NCI-H69 (cell line): ENCODE results near the gene FBXO36.
"Not testable (repeated sequence)": the region's sequence is repeated elsewhere in the genome, so short reads cannot be mapped to it uniquely, and the experiment has no call there.

ENCODE experiments used
- DNase-seq: peaks from one replicate; lab custom pipeline; 2025; lab: John Stamatoyannopoulos, UW

Gene FBXO36

GRCh38 chr2:229910832-229911412, 11.4 kb upstream of the FBXO36 start:
- DNase-seq, result peak; percentile 50

- no peak for DNase-seq
Observed at GRCh38 chr2:229914171-229914570, 8.1 kb upstream of the FBXO36 start.

- DNase-seq, result no peak
Observed at GRCh38 chr2:229917793-229918192, 4.5 kb upstream of the FBXO36 start.

- DNase-seq, result no peak
Observed at GRCh38 chr2:229920011-229920641, 2.2 kb upstream of the FBXO36 start.

- DNase-seq, result peak; percentile 78
Observed at GRCh38 chr2:229921101-229921891, 1.0 kb upstream of the FBXO36 start.

- DNase-seq, result peak; percentile 93
Observed at GRCh38 chr2:229921892-229922448, 333 bp upstream of the FBXO36 start, which contains the start of gene TRIP12. TSS of gene TRIP12 (minus strand) at chr2:229922009. CDS start at chr2:229880079, 41,930 bp downstream.

- DNase-seq, result not testable (repeated sequence)
Observed at GRCh38 chr2:229924541-229924940, 2.2 kb downstream of the FBXO36 start.

- no peak for DNase-seq
Observed at GRCh38 chr2:229925201-229925600, 2.9 kb downstream of the FBXO36 start.

GRCh38 chr2:229927817-229928321, 5.6 kb downstream of the FBXO36 start:
- no peak for DNase-seq

GRCh38 chr2:229930656-229931055, 8.4 kb downstream of the FBXO36 start:
- peak; percentile 53 for DNase-seq

- peak; percentile 60 for DNase-seq
Observed at GRCh38 chr2:229931241-229931640, 8.9 kb downstream of the FBXO36 start.

- no peak for DNase-seq
Observed at GRCh38 chr2:229937537-229937936, 15.2 kb downstream of the FBXO36 start.

GRCh38 chr2:229942671-229943070, 20.4 kb downstream of the FBXO36 start:
- no peak for DNase-seq

GRCh38 chr2:229943171-229943570, 20.9 kb downstream of the FBXO36 start:
- no peak for DNase-seq

GRCh38 chr2:229943770-229944449, 21.6 kb downstream of the FBXO36 start:
- no peak for DNase-seq

- DNase-seq, result no peak
Observed at GRCh38 chr2:229945975-229946374, 23.7 kb downstream of the FBXO36 start.

GRCh38 chr2:229947544-229947943, 25.2 kb downstream of the FBXO36 start:
- no peak for DNase-seq

GRCh38 chr2:229952256-229952835, 30.0 kb downstream of the FBXO36 start:
- DNase-seq, result no peak

GRCh38 chr2:229955663-229956062, 33.4 kb downstream of the FBXO36 start:
- no peak for DNase-seq

- DNase-seq, result no peak
Observed at GRCh38 chr2:229956491-229956890, 34.2 kb downstream of the FBXO36 start.

GRCh38 chr2:229963596-229963995, 41.3 kb downstream of the FBXO36 start:
- not testable (repeated sequence) for DNase-seq

- no peak for DNase-seq
Observed at GRCh38 chr2:229969921-229970320, 47.6 kb downstream of the FBXO36 start.
